ENCODE data around the gene CYP3A4.

CYP3A4 gene

GRCh38 chr7:99784007-99784406 lies at the start of gene CYP3A4:
Gene CYP3A4 (minus strand): TSS chr7:99784184. CDS start chr7:99784081, 103 bp downstream.
- no peaks in the 10 kb centered on the region for H4K20me1 ChIP-seq (ENCODE audit: insufficient read depth)
- TF ChIP-seq, protein P1, sequence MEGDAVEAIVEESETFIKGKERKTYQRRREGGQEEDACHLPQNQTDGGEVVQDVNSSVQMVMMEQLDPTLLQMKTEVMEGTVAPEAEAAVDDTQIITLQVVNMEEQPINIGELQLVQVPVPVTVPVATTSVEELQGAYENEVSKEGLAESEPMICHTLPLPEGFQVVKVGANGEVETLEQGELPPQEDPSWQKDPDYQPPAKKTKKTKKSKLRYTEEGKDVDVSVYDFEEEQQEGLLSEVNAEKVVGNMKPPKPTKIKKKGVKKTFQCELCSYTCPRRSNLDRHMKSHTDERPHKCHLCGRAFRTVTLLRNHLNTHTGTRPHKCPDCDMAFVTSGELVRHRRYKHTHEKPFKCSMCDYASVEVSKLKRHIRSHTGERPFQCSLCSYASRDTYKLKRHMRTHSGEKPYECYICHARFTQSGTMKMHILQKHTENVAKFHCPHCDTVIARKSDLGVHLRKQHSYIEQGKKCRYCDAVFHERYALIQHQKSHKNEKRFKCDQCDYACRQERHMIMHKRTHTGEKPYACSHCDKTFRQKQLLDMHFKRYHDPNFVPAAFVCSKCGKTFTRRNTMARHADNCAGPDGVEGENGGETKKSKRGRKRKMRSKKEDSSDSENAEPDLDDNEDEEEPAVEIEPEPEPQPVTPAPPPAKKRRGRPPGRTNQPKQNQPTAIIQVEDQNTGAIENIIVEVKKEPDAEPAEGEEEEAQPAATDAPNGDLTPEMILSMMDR (conservative IDR thresholded peaks at IDR 0.05; ENCODE audit: low read depth, low read length) = no peak
- H3K79me2 ChIP-seq (ENCODE audit: insufficient read depth, low read depth) = no peaks in the 10 kb centered on the region
- H3K4me3 ChIP-seq (IDR thresholded peaks at IDR 0.05; ENCODE audit: insufficient read depth, low read depth, low read length) = no peak within 1 kb of the TSS
- no peak within 1 kb of the TSS for H3K4me2 ChIP-seq
- H2AFZ ChIP-seq (ENCODE audit: low read depth) = no peak within 1 kb of the TSS
- H3K9ac ChIP-seq = no peak within 1 kb of the TSS
- H3K4me1 ChIP-seq (ENCODE audit: low read depth, poor library complexity, severe bottlenecking) = no peaks in the 10 kb centered on the region
- H3K36me3 ChIP-seq (ENCODE audit: insufficient read depth) = no peaks in the 10 kb centered on the region
- H3K27me3 ChIP-seq (ENCODE audit: insufficient read depth, low read depth) = no peaks in the 10 kb centered on the region
- H3K27ac ChIP-seq = no peak within 1 kb of the TSS

GRCh38 chr7:99833289-99833877 lies 49.4 kb upstream of the CYP3A4 start:
- H3K9ac ChIP-seq = no peak overlapping the region
- H2AFZ ChIP-seq (ENCODE audit: low read depth) = no peak overlapping the region
- TF ChIP-seq, protein P1 (conservative IDR thresholded peaks at IDR 0.05; ENCODE audit: low read depth, low read length) = no peak
- no peaks in the 10 kb centered on the region for H4K20me1 ChIP-seq (ENCODE audit: insufficient read depth)
- H3K4me1 ChIP-seq (ENCODE audit: low read depth, poor library complexity, severe bottlenecking) = no peaks in the 10 kb centered on the region
- no peak overlapping the region for H3K27ac ChIP-seq
- H3K4me3 ChIP-seq (IDR thresholded peaks at IDR 0.05; ENCODE audit: insufficient read depth, low read depth, low read length) = no peak overlapping the region
- no peak overlapping the region for H3K4me2 ChIP-seq
- H3K36me3 ChIP-seq (ENCODE audit: insufficient read depth) = no peaks in the 10 kb centered on the region
- no peaks in the 10 kb centered on the region for H3K27me3 ChIP-seq (ENCODE audit: insufficient read depth, low read depth)
- no peaks in the 10 kb centered on the region for H3K79me2 ChIP-seq (ENCODE audit: insufficient read depth, low read depth)

DNA sequence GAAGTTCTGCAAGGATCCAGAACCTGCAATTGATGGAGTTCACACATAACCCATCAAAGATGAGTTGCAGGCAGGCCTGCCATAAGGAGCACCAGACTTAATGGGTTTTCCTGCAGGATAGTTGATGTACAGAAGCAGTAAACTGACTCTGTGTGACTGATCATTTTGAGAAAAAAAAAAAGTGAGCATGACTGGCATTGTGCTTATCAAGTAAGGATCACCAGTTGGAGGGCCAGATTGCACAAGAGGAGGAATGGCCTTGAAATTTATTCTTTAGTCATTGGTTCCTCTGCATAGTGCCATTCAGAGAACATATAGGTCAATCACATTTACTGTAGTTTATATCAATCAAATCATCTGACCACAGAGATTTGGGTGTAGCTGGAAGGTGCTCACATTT lies 47.6 kb upstream of the CYP3A4 start:
- H2AFZ ChIP-seq (ENCODE audit: low read depth) = no peak overlapping the region

DNA sequence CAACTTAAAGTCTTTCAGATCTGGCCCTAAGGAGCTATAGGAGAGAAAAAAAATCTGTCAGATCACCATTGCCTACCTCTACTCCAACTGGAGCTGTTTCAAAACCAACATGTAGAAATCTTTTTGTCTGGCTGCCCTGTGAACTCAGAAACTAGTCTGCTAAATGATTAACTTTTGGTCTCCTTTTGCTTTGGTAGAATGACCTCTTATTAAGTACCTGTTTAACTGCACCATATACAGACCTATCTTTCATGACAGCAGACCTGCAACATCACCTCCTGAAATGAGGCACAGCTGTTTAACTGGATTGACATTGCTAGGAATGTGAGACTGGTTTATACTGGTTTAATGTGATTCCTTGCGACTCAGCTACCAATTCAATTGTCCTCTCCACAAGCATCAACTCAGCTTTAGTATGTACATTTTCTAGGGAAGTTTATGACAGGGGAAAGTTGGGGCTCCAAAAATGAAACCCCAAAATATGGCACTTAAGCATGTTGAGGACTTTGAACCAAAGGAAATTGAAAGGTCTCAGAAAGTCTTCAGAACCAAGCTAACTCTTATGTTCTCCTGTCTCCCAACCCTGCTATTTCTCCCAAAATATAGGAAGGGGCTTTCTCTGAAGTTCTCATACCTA lies 45.7 kb upstream of the CYP3A4 start:
- Histone ChIP-seq H3K36me3 (ENCODE audit: insufficient read depth) (no peaks in the 10 kb centered on the region), H4K20me1 (ENCODE audit: insufficient read depth) (no peaks in the 10 kb centered on the region), H3K79me2 (ENCODE audit: insufficient read depth, low read depth) (no peaks in the 10 kb centered on the region), H2AFZ (ENCODE audit: low read depth) (no peak overlapping the region), H3K4me1 (ENCODE audit: low read depth, poor library complexity, severe bottlenecking) (no peaks in the 10 kb centered on the region), H3K9ac (no peak overlapping the region), H3K4me2 (no peak overlapping the region), H3K27ac (no peak overlapping the region), H3K4me3 (IDR thresholded peaks at IDR 0.05; ENCODE audit: insufficient read depth, low read depth, low read length) (no peak overlapping the region), H3K27me3 (ENCODE audit: insufficient read depth, low read depth) (no peaks in the 10 kb centered on the region)
- TF ChIP-seq, protein P1 (conservative IDR thresholded peaks at IDR 0.05; ENCODE audit: low read depth, low read length) = no peak

More for the DNA sequence above, 47.6 kb upstream of the CYP3A4 start:
- TF ChIP-seq, protein P1 (conservative IDR thresholded peaks at IDR 0.05; ENCODE audit: low read depth, low read length) = no peak
- Histone ChIP-seq H3K79me2 (ENCODE audit: insufficient read depth, low read depth) (no peaks in the 10 kb centered on the region), H3K27me3 (ENCODE audit: insufficient read depth, low read depth) (no peaks in the 10 kb centered on the region), H3K9ac (no peak overlapping the region), H3K4me3 (IDR thresholded peaks at IDR 0.05; ENCODE audit: insufficient read depth, low read depth, low read length) (no peak overlapping the region), H3K36me3 (ENCODE audit: insufficient read depth) (no peaks in the 10 kb centered on the region), H3K4me2 (no peak overlapping the region), H3K27ac (no peak overlapping the region), H4K20me1 (ENCODE audit: insufficient read depth) (no peaks in the 10 kb centered on the region), H3K4me1 (ENCODE audit: low read depth, poor library complexity, severe bottlenecking) (no peaks in the 10 kb centered on the region)

Data from KMS-11 (cell line).